ENCODE results near the gene NXPH3. TPM values are rescaled to one million over a fixed set of nuclear protein-coding genes. Genes with fewer than 3 reads are reported as not detected.
A peak's percentile ranks its signal among the peaks of the same experiment; 100 is the strongest.

NXPH3 gene
- total and polyA plus RNA-seq, 8 donors, result 1.0 to 2.7 (median 1.2) TPM

DNA sequence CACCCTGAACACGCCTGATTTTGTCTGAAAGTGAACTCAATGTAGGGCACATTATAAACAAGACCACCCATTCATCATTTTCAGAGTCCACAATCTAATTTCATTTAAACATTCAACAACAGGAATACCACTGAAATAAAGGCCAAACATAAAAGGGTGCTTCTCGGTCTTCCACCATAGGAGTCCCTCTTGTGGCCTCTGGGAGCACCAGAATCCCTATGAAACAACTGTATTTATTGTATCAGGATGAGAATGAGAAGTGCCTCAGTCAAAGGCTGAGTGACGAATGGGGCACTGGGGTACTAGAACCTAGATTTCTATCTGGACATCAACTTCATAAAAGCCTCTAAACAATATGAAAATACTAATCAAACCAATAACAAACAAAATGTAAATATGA lies 40.4 kb downstream of the NXPH3 start:
- Histone ChIP-seq H3K27ac (peak overlapping the region in 1 of 2 donors; percentile 30), H3K4me3 (no peak overlapping the region), H3K9me3 (no peaks in the 10 kb centered on the region), H3K27me3 (no peaks in the 10 kb centered on the region), H3K36me3 (peaks cover 0 to 62% of the 10 kb centered on the region in 2 donors), H3K4me1 (peaks cover 21 to 36% of the 10 kb centered on the region in 2 donors)
- intact Hi-C loops (cut with DNase I), result no loop called here
- DNase-seq (no peak), ATAC-seq (no peak)
- TF ChIP-seq, protein P1, sequence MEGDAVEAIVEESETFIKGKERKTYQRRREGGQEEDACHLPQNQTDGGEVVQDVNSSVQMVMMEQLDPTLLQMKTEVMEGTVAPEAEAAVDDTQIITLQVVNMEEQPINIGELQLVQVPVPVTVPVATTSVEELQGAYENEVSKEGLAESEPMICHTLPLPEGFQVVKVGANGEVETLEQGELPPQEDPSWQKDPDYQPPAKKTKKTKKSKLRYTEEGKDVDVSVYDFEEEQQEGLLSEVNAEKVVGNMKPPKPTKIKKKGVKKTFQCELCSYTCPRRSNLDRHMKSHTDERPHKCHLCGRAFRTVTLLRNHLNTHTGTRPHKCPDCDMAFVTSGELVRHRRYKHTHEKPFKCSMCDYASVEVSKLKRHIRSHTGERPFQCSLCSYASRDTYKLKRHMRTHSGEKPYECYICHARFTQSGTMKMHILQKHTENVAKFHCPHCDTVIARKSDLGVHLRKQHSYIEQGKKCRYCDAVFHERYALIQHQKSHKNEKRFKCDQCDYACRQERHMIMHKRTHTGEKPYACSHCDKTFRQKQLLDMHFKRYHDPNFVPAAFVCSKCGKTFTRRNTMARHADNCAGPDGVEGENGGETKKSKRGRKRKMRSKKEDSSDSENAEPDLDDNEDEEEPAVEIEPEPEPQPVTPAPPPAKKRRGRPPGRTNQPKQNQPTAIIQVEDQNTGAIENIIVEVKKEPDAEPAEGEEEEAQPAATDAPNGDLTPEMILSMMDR (IDR thresholded peaks at IDR 0.05), result no peak

DNA sequence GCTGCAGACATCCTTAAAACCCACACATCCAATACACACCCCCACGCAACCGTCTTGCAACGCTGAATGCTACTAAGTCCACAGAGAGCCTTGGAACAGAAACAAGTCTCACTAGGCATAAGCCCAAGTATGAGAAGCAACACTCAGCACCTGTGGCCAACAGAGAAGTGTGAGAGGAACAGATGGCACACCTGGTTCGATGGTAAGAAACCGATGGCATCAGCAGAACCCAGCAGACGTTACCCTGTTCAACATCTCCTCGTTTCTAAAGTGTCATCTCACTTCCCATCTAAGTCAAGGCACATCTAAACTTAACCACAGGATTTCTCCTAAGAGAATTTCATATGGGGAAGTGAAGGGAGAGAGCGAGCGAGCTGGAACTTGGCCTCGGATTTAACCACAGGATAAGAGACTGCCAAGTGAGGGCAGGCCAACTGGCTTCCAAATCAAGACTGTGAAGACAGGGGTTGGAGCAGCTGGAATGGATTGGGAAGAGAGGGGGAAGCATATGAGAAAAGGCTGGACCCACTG lies 41.0 kb downstream of the NXPH3 start:
- H3K27ac ChIP-seq, result peak overlapping the region in 1 of 2 donors; percentile 30
- no peaks in the 10 kb centered on the region for H3K9me3 ChIP-seq
- ATAC-seq, result peak; percentile 69
- peak in 3 of 4 donors; percentile 29 to 60 (median 57) for DNase-seq
- H3K4me3 ChIP-seq, result no peak overlapping the region
- H3K36me3 ChIP-seq, result peaks cover 0 to 68% of the 10 kb centered on the region in 2 donors
- no peaks in the 10 kb centered on the region for H3K27me3 ChIP-seq
- peaks cover 20 to 33% of the 10 kb centered on the region in 2 donors for H3K4me1 ChIP-seq
- intact Hi-C loops (cut with DNase I), result no loop called here
- TF ChIP-seq, protein P1 (IDR thresholded peaks at IDR 0.05), result no peak

DNA sequence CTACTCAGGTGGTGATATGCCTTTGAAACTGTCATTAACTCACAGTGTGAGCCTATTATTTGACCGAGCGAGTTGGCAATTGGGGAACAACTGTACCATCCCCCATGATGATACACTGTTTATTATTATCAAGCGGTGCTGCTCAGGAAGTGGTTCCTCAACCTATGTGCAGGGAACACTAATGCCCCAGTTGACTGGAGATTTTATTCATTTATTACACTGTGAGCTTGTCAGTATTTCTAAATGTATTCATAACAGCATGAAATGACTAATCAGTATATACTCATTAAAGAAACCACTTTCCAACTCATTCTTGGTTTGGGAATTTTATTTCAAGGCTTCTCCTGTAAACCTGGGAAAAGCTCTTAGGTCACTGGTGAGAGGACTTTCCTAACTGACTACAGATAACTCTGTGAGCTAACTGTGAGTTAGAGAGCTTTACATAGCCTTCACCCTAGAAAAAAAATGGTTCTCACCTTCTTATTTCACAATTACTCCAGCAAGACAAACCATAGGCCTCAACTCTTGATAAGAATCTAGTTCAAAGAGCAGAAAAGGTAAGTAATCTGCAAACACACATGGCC lies 42.4 kb downstream of the NXPH3 start:
- H3K9me3 ChIP-seq, result no peaks in the 10 kb centered on the region
- TF ChIP-seq, protein P1 (IDR thresholded peaks at IDR 0.05), result no peak
- H3K27me3 ChIP-seq, result no peaks in the 10 kb centered on the region
- peak overlapping the region in 1 of 2 donors; percentile 30 for H3K27ac ChIP-seq
- H3K4me3 ChIP-seq, result no peak overlapping the region
- intact Hi-C loops (cut with DNase I), result no loop called here
- peaks cover 0 to 81% of the 10 kb centered on the region in 2 donors for H3K36me3 ChIP-seq
- ATAC-seq, result peak; percentile 19
- H3K4me1 ChIP-seq, result peaks cover 20 to 32% of the 10 kb centered on the region in 2 donors
- no peak for DNase-seq

DNA sequence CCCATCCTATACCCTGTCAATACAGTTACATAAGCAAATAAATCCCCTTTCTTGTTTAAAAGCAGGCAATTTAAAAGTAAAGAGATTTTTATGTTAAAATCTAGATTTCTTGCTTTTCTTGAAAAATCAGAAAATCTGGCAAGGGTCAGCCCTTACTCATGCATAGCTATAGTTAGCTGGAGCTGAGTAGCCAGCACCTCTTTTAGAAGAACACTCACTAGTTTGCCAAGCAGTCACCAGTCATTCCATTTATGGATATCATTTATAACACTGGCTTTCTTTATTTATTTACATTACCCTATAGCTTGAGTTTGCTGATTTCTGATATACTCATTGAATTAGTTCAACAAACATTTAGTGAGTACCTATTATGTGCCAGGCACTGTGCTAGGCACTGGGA lies 45.7 kb downstream of the NXPH3 start:
- DNase-seq (no peak), ATAC-seq (no peak)
- no peaks in the 10 kb centered on the region for H3K27me3 ChIP-seq
- peaks cover 12 to 27% of the 10 kb centered on the region in 2 donors for H3K4me1 ChIP-seq
- H3K36me3 ChIP-seq, result peaks cover 0 to 59% of the 10 kb centered on the region in 2 donors
- intact Hi-C loops (cut with DNase I), result no loop called here
- no peak overlapping the region for H3K27ac ChIP-seq
- TF ChIP-seq, protein P1 (IDR thresholded peaks at IDR 0.05), result no peak
- H3K4me3 ChIP-seq, result no peak overlapping the region
- H3K9me3 ChIP-seq, result no peaks in the 10 kb centered on the region

DNA sequence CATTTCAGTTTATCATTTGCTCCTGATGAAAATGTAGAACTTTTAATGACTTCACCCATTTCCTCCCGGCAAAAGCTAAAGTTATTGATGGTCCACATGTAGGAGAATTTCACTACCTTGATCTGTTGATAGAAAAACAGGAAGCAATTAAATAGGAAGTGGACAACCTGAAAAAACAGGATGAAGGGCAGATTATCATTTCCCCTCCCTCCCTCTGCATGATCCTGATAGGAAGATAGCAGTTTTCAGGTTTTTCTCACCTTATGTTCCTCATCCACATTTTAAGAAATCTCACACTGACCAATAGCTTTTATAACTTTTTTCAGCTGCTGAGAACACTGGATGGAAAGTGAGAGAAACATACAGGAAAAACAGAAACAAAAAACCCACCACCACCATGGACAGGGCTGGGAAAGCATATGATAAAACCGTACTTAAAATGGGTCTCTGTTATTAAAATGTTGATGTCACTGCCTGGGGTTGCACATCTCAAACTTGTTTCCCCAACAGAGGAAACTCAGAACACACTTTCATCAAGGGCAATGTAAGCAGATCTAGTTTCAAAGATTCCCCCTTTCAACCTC lies 46.4 kb downstream of the NXPH3 start:
- H3K4me1 ChIP-seq, result peaks cover 12 to 21% of the 10 kb centered on the region in 2 donors
- H3K27me3 ChIP-seq, result no peaks in the 10 kb centered on the region
- H3K36me3 ChIP-seq, result peaks cover 0 to 57% of the 10 kb centered on the region in 2 donors
- no peak for ATAC-seq
- no peak for DNase-seq
- H3K27ac ChIP-seq, result no peak overlapping the region
- TF ChIP-seq, protein P1 (IDR thresholded peaks at IDR 0.05), result no peak
- H3K9me3 ChIP-seq, result no peaks in the 10 kb centered on the region
- intact Hi-C loops (cut with DNase I), result no loop called here
- H3K4me3 ChIP-seq, result no peak overlapping the region
